Body of pancreas (tissue), 4 donors: ENCODE measurements around the gene CLPX. TPM values are rescaled to one million over a fixed set of nuclear protein-coding genes. Genes with fewer than 3 reads are reported as not detected.

Source experiments
- ATAC-seq: fragments of 150-250 bp; one replicate; pipeline ENCODE4 v1.9.1; 2016
- DNase-seq, 4 donors: peaks; one replicate each; pipeline ENCODE4 v3.0.0-alpha.2; 2019
- H3K27ac ChIP-seq, 4 donors: fragments of 200-600 bp; sonication (generic); 1 replicate in 3 of 4; 2 replicates in 1 of 4; pipeline versions ENCODE4 v1.5.1 to v1.6.1; 2016 to 2019; ENCODE audit warnings: mild to moderate bottlenecking in 1 of 4, mixed read lengths in 1 of 4, moderate library complexity in 1 of 4
- H3K27me3 ChIP-seq, 2 donors: fragments of 200-600 bp; sonication (generic); one replicate each; pipeline ENCODE4 v1.6.0; 2016; ENCODE audit warnings: mild to moderate bottlenecking in 1 of 2
- H3K36me3 ChIP-seq, 2 donors: fragments of 200-600 bp; sonication (generic); replicated peaks in 1 of 2; 2 replicates each; pipeline ENCODE4 v1.5.1; 2016; ENCODE audit warnings: low read depth in 2 of 2; ENCODE audit not compliant: insufficient read depth in 1 of 2
- H3K4me1 ChIP-seq: fragments of 200-600 bp; sonication (generic); one replicate; pipeline ENCODE4 v1.6.0; 2016
- H3K4me3 ChIP-seq, 2 donors: fragments of 200-600 bp; sonication (generic); 1 replicate in 1 of 2; 2 replicates in 1 of 2; pipeline ENCODE4 v1.5.1; 2016 to 2019
- H3K9me3 ChIP-seq, 3 donors: fragments of 200-600 bp; sonication (generic); 1 replicate in 2 of 3; 2 replicates in 1 of 3; pipeline ENCODE4 v1.5.1; 2016
- POLR2A ChIP-seq, 3 donors: fragments of 450-650 bp; IDR thresholded peaks; one replicate each; pipeline ENCODE4 v1.6.1; 2016; ENCODE audit warnings: antibody characterized with exemption in 3 of 3, mild to moderate bottlenecking in 2 of 3
- WGBS, 2 donors: methylation state at CpG; one replicate each; pipeline ENCODE4 v1.1.5; 2017; 5-methylcytosine and 5-hydroxymethylcytosine counted together
- intact Hi-C: fragments of 100-400 bp; cut with DNase I; formaldehyde crosslinking; loops from one replicate; pipeline ENCODE4 v1.15.1; 2023
- total RNA-seq, 2 donors: library from RNA; depleted of rRNA; stranded (reverse); fragments of >200 nt; gene quantifications; one replicate each; pipeline ENCODE4 v1.1.0, GENCODE V29; 2016
- TF ChIP-seq, protein P1 (sequence below), 7 experiments: fragments of 450-650 bp in 4 of 7; fragments of 200-600 bp in 3 of 7; sonication (generic) in 3 of 7; IDR thresholded peaks; one replicate each; pipeline ENCODE4 v1.5.1; 2016 to 2019; ENCODE audit warnings: antibody characterized with exemption in 7 of 7

CLPX gene
- total RNA-seq, 2 donors from 2014 or later: 16.2 to 19.2 TPM

DNA sequence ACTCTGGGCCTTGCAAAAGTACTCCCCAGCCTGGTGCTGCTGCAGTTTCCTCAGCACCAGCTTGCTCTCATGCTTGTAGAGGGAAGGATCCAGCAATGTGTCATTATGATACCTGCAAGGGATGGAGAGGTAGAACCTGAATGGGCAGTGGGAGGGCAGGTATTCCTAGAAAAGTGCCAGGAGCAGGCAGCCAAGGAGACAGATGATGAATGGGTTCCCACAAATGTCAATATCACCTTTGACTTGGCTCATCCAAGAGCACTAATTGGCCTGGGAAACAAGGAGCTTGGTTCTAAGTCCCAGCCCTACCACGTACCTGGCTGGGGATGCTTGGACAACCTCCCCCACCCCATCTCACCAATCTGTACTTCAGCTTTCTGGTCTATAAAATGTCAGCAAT lies 16.8 kb upstream of the CLPX start:
- WGBS, 2 donors: 77 to 80% methylated on average over 1 of the region's 1 CpG

DNA sequence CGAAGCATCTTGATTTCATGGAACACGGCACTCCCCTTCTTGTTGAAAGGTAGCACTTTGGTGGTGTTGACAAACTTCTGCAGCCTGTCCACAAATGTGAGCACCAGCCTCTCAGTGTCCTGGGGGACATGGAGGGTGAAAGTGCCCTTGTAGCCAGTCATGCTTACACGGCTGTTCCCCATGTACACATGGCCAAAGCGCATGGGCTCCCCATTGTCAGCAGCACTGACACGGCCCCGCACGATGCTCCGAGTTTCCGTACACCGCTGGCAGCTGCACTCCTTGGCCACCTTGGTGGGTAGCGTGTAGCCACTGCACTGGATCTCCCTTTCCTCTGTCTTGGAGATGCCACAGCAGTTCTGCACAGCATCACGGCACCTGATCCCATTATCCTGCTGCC lies 13.4 kb upstream of the CLPX start:
- 62 to 91% methylated on average over 3 to 12 of the region's 12 CpGs for WGBS, 2 donors
- no peak for DNase-seq

More for the DNA sequence above, 16.8 kb upstream of the CLPX start:
- no peaks in the 10 kb centered on the region for H3K4me1 ChIP-seq
- TF ChIP-seq, protein P1, sequence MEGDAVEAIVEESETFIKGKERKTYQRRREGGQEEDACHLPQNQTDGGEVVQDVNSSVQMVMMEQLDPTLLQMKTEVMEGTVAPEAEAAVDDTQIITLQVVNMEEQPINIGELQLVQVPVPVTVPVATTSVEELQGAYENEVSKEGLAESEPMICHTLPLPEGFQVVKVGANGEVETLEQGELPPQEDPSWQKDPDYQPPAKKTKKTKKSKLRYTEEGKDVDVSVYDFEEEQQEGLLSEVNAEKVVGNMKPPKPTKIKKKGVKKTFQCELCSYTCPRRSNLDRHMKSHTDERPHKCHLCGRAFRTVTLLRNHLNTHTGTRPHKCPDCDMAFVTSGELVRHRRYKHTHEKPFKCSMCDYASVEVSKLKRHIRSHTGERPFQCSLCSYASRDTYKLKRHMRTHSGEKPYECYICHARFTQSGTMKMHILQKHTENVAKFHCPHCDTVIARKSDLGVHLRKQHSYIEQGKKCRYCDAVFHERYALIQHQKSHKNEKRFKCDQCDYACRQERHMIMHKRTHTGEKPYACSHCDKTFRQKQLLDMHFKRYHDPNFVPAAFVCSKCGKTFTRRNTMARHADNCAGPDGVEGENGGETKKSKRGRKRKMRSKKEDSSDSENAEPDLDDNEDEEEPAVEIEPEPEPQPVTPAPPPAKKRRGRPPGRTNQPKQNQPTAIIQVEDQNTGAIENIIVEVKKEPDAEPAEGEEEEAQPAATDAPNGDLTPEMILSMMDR (IDR thresholded peaks at IDR 0.05): no peak
- no peak for TF ChIP-seq POLR2A (IDR thresholded peaks at IDR 0.05)
- no peak overlapping the region for H3K4me3 ChIP-seq
- no peak overlapping the region for H3K27ac ChIP-seq
- intact Hi-C loops: no loop called here
- no peak for ATAC-seq
- no peaks in the 10 kb centered on the region for H3K36me3 ChIP-seq
- H3K9me3 ChIP-seq: no peaks in the 10 kb centered on the region
- H3K27me3 ChIP-seq: no peaks in the 10 kb centered on the region
- no peak for DNase-seq

DNA sequence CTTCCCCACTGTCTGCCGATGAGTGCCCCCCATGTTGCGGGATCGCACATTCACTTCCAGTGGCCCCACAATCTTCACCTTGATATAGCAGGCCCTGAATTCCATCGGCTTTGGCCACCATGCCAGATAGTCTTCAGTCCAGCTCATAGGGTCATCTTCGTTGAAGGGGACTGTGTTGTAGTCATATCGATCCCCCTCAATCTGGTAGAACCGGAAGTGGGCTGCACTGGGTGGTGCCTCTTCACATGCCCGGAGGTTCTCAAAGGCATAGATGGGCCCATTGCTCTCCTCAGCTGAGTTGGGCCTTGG lies 12.1 kb upstream of the CLPX start:
- Histone ChIP-seq H3K27me3 (no peaks in the 10 kb centered on the region), H3K27ac (no peak overlapping the region), H3K4me1 (no peaks in the 10 kb centered on the region), H3K4me3 (no peak overlapping the region), H3K9me3 (no peaks in the 10 kb centered on the region), H3K36me3 (no peaks in the 10 kb centered on the region)
- TF ChIP-seq POLR2A (IDR thresholded peaks at IDR 0.05): no peak
- TF ChIP-seq, protein P1 (IDR thresholded peaks at IDR 0.05): no peak
- DNase-seq (no peak), ATAC-seq (no peak)
- WGBS, 2 donors: 91 to 94% methylated on average over 6 to 8 of the region's 8 CpGs
- intact Hi-C loops: no loop called here

More for the DNA sequence above, 13.4 kb upstream of the CLPX start:
- H3K27me3 ChIP-seq: no peaks in the 10 kb centered on the region
- no peak for TF ChIP-seq POLR2A (IDR thresholded peaks at IDR 0.05)
- TF ChIP-seq, protein P1 (IDR thresholded peaks at IDR 0.05): no peak
- intact Hi-C loops: no loop called here
- H3K4me1 ChIP-seq: no peaks in the 10 kb centered on the region
- no peaks in the 10 kb centered on the region for H3K36me3 ChIP-seq
- no peak overlapping the region for H3K4me3 ChIP-seq
- no peak overlapping the region for H3K27ac ChIP-seq
- H3K9me3 ChIP-seq: no peaks in the 10 kb centered on the region
- ATAC-seq: no peak

DNA sequence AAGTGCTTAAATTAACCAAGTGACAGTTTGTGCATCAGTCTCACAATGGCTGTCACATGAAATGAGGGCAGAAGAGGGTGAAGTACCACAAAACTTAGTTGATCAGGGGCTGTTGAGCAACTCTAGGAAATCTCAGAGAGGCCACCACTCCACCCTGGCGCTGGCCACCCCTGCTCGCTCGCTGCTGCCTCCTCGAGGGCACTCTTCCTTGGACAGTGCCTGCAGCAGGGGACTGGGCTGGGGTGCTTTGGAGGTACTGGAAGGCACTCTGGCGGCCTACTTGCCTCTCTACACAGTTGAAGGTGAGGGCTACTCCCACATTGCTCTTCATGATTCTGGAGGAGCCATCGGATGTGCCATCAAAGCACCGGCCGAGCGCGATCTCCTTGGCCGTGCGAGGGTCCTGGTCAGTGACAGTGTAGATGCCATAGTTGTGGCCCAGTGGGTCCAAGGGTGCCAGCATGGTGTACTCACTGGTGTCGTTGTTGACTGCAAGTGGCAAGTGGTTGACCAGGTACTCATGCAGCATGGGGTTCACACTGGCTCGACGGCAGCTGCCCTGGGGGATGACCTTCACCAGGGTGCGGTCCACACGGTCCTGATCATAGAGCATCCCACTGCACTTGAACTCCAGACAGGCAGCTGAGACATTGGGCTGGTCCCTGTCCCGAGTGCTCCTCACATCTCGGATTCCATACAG lies 11.6 kb upstream of the CLPX start:
- ATAC-seq (no peak), DNase-seq (no peak)
- Histone ChIP-seq H3K36me3 (no peaks in the 10 kb centered on the region), H3K4me3 (no peak overlapping the region), H3K9me3 (no peaks in the 10 kb centered on the region), H3K27me3 (no peaks in the 10 kb centered on the region), H3K4me1 (no peaks in the 10 kb centered on the region), H3K27ac (no peak overlapping the region)
- TF ChIP-seq POLR2A (IDR thresholded peaks at IDR 0.05): no peak
- TF ChIP-seq, protein P1 (IDR thresholded peaks at IDR 0.05): no peak
- 90 to 93% methylated on average over 19 of the region's 19 CpGs for whole genome bisulfite sequencing, 2 donors
- intact Hi-C loops: no loop called here

DNA sequence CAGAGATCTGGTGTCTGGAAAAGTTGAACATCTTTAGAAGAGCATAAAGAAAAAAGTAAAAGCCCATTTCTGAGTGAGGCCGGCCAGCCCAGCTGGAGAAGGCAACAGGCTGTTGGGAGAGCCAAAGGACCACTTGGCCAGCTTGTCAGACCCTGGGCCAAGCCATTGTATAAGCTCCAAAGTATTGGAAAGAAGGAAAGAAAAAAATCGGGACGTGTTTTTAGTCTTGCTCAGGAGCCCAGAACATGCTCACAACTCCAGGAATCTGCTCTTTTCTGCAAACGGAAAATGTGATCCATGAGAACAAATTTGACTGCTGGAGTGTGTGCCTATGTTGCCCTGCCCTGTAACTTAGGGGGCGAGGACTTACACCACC lies 10.4 kb upstream of the CLPX start:
- WGBS, 2 donors: 62 to 63% methylated on average over 5 of the region's 5 CpGs

More for the DNA sequence above, 10.4 kb upstream of the CLPX start:
- intact Hi-C loops: no loop called here
- TF ChIP-seq, protein P1 (IDR thresholded peaks at IDR 0.05): no peak
- TF ChIP-seq POLR2A (IDR thresholded peaks at IDR 0.05): no peak
- ATAC-seq: no peak
- Histone ChIP-seq H3K4me1 (no peaks in the 10 kb centered on the region), H3K27ac (no peak overlapping the region), H3K4me3 (no peak overlapping the region), H3K9me3 (no peaks in the 10 kb centered on the region), H3K27me3 (no peaks in the 10 kb centered on the region), H3K36me3 (no peaks in the 10 kb centered on the region)
- DNase-seq: no peak
